Measurements from ENCODE around the gene RNASEH2A. TPM values are rescaled to one million over a fixed set of nuclear protein-coding genes. Genes with fewer than 3 reads are reported as not detected.

Gene RNASEH2A
- total RNA-seq, 1 donor from 2014 or later, result 37.4 TPM

DNA sequence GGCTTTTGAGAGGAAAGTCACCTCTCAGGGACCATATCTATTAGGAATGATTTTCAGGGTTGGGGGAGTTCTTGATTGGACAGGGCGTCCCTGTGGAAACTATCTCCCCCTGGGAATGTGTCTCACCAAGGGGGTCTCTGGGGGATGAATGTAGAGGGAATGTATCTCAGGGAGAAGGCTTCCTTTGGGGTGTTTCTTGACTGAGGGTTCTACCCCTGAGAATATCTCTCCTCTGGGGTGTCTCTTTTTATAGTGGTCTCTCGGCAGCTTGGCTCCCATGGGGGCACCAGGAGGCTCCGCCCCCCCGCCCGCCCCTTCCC, 27.0 kb downstream of the RNASEH2A start:
- H3K27me3 Mint-ChIP-seq, result peaks cover 85% of the 10 kb centered on the region
- TF ChIP-seq, protein P1, sequence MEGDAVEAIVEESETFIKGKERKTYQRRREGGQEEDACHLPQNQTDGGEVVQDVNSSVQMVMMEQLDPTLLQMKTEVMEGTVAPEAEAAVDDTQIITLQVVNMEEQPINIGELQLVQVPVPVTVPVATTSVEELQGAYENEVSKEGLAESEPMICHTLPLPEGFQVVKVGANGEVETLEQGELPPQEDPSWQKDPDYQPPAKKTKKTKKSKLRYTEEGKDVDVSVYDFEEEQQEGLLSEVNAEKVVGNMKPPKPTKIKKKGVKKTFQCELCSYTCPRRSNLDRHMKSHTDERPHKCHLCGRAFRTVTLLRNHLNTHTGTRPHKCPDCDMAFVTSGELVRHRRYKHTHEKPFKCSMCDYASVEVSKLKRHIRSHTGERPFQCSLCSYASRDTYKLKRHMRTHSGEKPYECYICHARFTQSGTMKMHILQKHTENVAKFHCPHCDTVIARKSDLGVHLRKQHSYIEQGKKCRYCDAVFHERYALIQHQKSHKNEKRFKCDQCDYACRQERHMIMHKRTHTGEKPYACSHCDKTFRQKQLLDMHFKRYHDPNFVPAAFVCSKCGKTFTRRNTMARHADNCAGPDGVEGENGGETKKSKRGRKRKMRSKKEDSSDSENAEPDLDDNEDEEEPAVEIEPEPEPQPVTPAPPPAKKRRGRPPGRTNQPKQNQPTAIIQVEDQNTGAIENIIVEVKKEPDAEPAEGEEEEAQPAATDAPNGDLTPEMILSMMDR (IDR thresholded peaks at IDR 0.05; ENCODE audit: unreplicated experiment), result no peak
- peak overlapping the region; percentile 55 for H3K4me3 Mint-ChIP-seq (ENCODE audit: low read depth)
- H3K36me3 Mint-ChIP-seq (ENCODE audit: insufficient read depth), result no peaks in the 10 kb centered on the region
- H3K9me3 Mint-ChIP-seq (ENCODE audit: low read depth), result no peaks in the 10 kb centered on the region
- DNase-seq (ENCODE audit: low spot score, unreplicated experiment), result no peak
- no peak overlapping the region for H3K27ac Mint-ChIP-seq
- peaks cover 1% of the 10 kb centered on the region for H3K4me1 Mint-ChIP-seq (ENCODE audit: low read depth)

DNA sequence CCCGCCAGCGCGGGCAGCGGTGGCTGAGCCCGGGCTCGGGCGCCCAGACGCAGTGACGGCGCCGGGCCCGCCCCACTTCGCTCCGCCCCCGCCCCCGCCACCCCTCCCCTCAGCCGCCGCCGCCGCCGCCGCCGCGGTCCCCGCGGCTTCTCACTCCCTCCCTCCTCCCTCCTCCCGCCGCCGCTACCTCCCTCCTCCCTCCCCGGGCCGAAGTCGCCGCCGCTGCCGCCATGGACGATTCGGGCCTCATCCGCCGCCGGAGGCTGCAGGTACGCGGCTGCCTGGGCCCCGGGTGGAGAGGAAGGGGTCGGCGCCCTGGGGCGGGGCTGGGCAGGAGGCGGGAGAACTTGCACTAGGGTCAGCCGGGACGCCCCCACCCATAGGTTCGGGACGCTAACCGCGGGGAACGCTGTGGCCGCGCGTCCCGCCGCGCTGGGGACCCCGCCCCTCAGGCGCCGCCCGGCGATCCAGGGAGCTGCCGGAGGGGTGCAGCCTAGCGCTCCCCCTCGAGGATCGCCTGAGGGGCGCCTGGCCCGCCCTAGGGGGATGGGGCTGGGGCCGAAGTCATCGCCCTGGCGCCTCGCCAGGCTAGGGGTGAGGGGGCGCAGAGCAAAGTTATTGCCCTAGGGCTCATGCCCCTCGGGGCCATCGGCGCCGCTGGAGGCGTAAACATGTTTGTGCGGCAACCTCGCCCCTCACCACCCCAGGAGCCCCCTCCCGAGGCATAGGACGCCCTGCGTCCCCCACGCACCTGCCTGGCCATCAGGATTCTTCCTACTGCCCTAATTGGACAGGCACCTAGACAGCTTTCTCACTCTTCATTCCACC, 27.6 kb downstream of the RNASEH2A start:
- Mint-ChIP-seq H3K9me3 (ENCODE audit: low read depth) (no peaks in the 10 kb centered on the region), H3K36me3 (ENCODE audit: insufficient read depth) (no peaks in the 10 kb centered on the region), H3K27ac (no peak overlapping the region), H3K4me1 (ENCODE audit: low read depth) (peaks cover 1% of the 10 kb centered on the region), H3K27me3 (peaks cover 82% of the 10 kb centered on the region), H3K4me3 (ENCODE audit: low read depth) (peak overlapping the region; percentile 20)
- TF ChIP-seq, protein P1 (IDR thresholded peaks at IDR 0.05; ENCODE audit: unreplicated experiment), result no peak
- peak; percentile 23 for DNase-seq (ENCODE audit: low spot score, unreplicated experiment)

DNA sequence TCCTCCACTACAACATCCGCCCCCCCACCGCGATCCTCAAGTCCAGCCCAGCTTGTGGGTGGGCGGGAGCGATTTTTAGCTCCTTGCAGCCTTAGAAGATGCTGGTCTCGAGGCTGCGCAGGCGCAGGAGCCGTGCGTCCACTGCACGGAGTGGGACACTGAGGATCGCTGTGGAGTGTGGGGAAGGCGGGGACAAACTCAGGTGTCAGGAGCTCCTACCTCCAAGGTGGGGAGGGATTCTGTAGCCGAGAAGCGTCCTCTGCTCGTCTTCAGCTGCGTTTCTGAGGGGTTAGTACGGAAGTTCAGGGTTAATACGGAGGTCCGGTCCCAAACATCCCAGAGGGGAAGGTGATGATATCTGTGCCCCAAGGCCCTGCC, 28.2 kb downstream of the RNASEH2A start, which contains the start of gene RTBDN:
RTBDN (minus strand) TSS at position 14 of the 378 bp plus-strand sequence. CDS start 4,600 bp downstream, outside the sequence.
- DNase-seq (ENCODE audit: low spot score, unreplicated experiment), result no peak
- peaks cover 82% of the 10 kb centered on the region for H3K27me3 Mint-ChIP-seq
- H3K36me3 Mint-ChIP-seq (ENCODE audit: insufficient read depth), result no peaks in the 10 kb centered on the region
- peaks cover 1% of the 10 kb centered on the region for H3K4me1 Mint-ChIP-seq (ENCODE audit: low read depth)
- TF ChIP-seq, protein P1 (IDR thresholded peaks at IDR 0.05; ENCODE audit: unreplicated experiment), result no peak
- no peak within 1 kb of the TSS for H3K27ac Mint-ChIP-seq
- H3K9me3 Mint-ChIP-seq (ENCODE audit: low read depth), result no peaks in the 10 kb centered on the region
- H3K4me3 Mint-ChIP-seq (ENCODE audit: low read depth), result peak within 1 kb of the TSS; percentile 55

DNA sequence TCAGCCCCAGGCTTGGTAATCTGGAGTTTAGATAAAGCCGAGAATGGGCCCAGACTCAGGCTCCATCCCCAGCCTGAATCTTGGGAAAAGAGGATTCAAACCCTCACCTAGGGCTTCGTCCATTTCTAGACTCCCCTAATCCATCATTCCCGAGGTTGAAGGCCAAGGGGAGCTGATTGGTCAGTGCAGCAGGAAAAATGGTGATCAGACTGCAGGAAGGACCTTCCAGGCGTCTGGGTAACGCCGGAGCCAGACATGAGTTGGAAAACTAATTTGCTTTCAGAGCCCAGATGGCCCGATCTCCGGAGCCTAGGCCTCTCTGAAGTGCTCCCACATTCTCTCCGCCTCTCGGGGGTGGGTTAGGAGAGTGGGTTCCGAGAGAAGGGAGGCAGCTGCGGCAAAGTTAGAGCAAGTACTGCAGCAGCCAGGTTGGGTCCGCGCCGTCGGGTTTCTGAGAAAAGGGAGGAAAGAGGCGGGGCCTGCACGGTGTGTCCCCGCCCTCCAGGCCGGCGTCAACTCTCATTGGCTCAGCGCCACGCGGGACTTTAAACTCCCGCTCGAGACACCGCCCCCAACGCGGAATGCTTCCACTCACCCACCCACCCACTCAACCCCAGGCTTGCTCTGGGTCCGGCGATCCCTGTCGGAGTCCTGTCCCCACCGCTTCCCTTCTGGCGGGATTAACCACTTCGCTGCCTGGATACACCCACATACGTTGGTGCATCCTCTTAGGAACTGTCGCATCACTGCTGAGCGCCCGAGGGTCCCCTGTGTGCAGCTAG, 28.8 kb downstream of the RNASEH2A start:
- TF ChIP-seq, protein P1 (IDR thresholded peaks at IDR 0.05; ENCODE audit: unreplicated experiment), result no peak
- Mint-ChIP-seq H3K9me3 (ENCODE audit: low read depth) (no peaks in the 10 kb centered on the region), H3K27me3 (peaks cover 82% of the 10 kb centered on the region), H3K4me1 (ENCODE audit: low read depth) (peaks cover 1% of the 10 kb centered on the region), H3K36me3 (ENCODE audit: insufficient read depth) (no peaks in the 10 kb centered on the region), H3K27ac (no peak overlapping the region), H3K4me3 (ENCODE audit: low read depth) (no peak overlapping the region)
- no peak for DNase-seq (ENCODE audit: low spot score, unreplicated experiment)

DNA sequence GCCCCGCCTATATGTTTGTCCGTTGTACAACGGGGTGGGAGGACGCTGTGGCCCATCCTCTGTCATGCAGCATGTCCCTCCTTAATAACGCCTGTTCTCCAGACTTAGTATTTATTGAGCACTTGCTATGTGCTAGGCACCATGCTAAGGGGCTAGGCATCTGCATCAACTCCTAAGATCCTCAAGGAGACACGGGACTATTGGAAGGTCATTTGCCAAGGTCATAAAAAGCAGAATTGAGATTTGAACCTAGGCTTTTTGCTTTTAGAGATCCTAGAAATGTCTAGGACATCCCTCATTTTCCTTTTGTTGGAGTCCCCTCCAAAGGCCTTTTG, 30.1 kb downstream of the RNASEH2A start:
- peaks cover 80% of the 10 kb centered on the region for H3K27me3 Mint-ChIP-seq
- DNase-seq (ENCODE audit: low spot score, unreplicated experiment), result no peak
- H3K27ac Mint-ChIP-seq, result no peak overlapping the region
- peaks cover 5% of the 10 kb centered on the region for H3K4me1 Mint-ChIP-seq (ENCODE audit: low read depth)
- peak overlapping the region; percentile 16 for H3K4me3 Mint-ChIP-seq (ENCODE audit: low read depth)
- H3K36me3 Mint-ChIP-seq (ENCODE audit: insufficient read depth), result no peaks in the 10 kb centered on the region
- no peaks in the 10 kb centered on the region for H3K9me3 Mint-ChIP-seq (ENCODE audit: low read depth)
- TF ChIP-seq, protein P1 (IDR thresholded peaks at IDR 0.05; ENCODE audit: unreplicated experiment), result no peak

Data from progenitor cell of endocrine pancreas (in vitro differentiated cells).